Measurements from ENCODE around the gene KLHL14. TPM values are rescaled to one million over a fixed set of nuclear protein-coding genes. Genes with fewer than 3 reads are reported as not detected.

The KLHL14 gene
- total RNA-seq, 2 donors from 2014 or later: not detected

DNA sequence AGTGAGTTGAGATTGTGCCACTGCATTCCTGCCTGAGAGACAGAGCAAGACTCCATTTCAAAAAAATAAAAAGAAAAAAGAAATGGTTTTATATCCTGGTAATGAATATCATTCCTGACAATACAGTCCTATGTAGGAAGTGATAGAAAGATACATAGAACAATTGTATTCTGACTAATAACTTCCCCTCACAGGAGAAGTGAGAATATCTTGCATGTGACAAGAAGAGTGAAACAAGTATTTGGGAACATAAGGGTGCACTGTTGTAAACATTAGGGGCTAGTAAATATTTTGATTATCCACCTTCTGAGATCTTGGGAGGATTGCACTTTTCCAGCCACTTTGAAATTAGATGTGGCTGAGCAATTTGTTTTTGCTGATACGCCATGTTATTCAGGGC, 40.7 kb downstream of the KLHL14 start:
- no peak overlapping the region for H3K4me3 ChIP-seq
- ATAC-seq (no peak), DNase-seq (no peak)
- no peaks in the 10 kb centered on the region for H3K36me3 ChIP-seq (replicated peaks in 1 of 2; ENCODE audit: insufficient read depth in 1 of 2, low read depth in 2 of 2)
- intact Hi-C loops (cut with DNase I): no loop called here
- no peaks in the 10 kb centered on the region for H3K4me1 ChIP-seq
- H3K27ac ChIP-seq: no peak overlapping the region
- no peaks in the 10 kb centered on the region for H3K27me3 ChIP-seq
- H3K9me3 ChIP-seq: no peaks in the 10 kb centered on the region
- 94 to 100% methylated on average over 1 of the region's 1 CpG for WGBS, 2 donors
- no peak for TF ChIP-seq CTCF (IDR thresholded peaks at IDR 0.05)
- TF ChIP-seq POLR2A (IDR thresholded peaks at IDR 0.05): no peak

DNA sequence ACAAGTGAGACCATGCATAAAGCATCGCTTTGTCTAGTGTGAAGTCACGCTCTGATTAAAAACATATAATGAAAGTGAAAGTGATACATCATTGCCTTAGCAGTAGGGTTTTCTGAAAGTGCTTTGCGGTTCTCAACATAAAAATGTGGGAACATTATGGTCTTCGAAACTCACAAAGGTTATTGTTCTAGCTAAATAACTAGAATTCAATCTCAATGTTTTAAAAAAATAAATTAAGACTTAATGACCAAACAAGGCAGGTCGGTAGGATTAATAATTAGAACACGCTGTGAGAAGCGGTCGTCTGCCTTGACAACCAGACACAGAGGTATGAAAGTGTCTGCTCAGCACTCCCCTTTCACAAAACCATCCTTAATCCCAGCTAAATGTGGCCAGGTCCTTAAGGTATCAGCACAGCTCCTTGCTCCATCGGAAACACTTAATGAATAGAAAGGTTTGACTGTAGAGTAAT, 42.2 kb downstream of the KLHL14 start:
- ATAC-seq: peak; percentile 70
- no peak for DNase-seq

GRCh38 chr18:32730068-32730467, 42.8 kb downstream of the KLHL14 start:
- H3K9me3 ChIP-seq: no peaks in the 10 kb centered on the region
- ATAC-seq: no peak
- peak overlapping the region in 1 of 2 donors; percentile 17 for H3K4me3 ChIP-seq
- DNase-seq: no peak
- no peaks in the 10 kb centered on the region for H3K4me1 ChIP-seq
- 8 to 17% methylated on average over 2 of the region's 2 CpGs for WGBS, 2 donors
- no peaks in the 10 kb centered on the region for H3K27me3 ChIP-seq
- H3K27ac ChIP-seq: no peak overlapping the region
- intact Hi-C loops (cut with DNase I): no loop called here
- TF ChIP-seq CTCF (IDR thresholded peaks at IDR 0.05) (no peak), POLR2A (IDR thresholded peaks at IDR 0.05) (no peak)
- H3K36me3 ChIP-seq (replicated peaks in 1 of 2; ENCODE audit: insufficient read depth in 1 of 2, low read depth in 2 of 2): no peaks in the 10 kb centered on the region

More for the DNA sequence above, 42.2 kb downstream of the KLHL14 start:
- Histone ChIP-seq H3K27me3 (no peaks in the 10 kb centered on the region), H3K4me3 (peak overlapping the region in 1 of 2 donors; percentile 17), H3K4me1 (no peaks in the 10 kb centered on the region), H3K27ac (no peak overlapping the region), H3K36me3 (replicated peaks in 1 of 2; ENCODE audit: insufficient read depth in 1 of 2, low read depth in 2 of 2) (no peaks in the 10 kb centered on the region), H3K9me3 (no peaks in the 10 kb centered on the region)
- TF ChIP-seq CTCF (IDR thresholded peaks at IDR 0.05) (no peak), POLR2A (IDR thresholded peaks at IDR 0.05) (no peak)
- 20 to 28% methylated on average over 9 of the region's 9 CpGs for WGBS, 2 donors
- intact Hi-C loops (cut with DNase I): no loop called here

DNA sequence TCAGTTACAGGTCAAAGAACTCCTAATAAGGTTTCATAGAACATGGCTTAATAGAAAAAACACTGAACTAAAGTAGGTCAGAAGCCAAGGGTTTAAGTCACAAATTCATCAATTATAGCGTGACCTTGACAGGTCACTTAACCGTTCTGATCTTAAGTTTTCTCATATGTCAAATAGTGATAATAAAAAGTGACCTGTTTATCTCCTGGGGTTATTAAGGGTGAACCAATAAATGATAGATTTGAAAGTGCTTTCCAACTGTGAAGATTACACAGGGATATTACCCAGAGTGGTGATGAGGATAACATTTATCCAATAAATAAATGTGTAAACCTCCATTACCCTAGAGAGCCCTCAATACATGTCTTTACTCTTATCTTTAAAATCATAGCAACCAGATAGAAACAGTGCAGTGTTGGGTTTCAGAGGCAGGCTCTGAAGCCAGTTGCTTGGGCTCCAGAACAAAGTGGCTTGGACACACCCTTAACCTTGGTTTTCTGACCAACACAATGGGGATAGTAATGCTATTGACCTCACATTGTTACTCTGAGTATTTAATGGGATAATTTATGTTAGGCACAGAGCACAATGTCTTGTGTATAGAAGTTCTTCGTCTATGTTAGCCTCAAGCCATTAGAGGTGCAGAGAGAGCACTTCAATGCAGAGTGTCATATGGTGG, 48.6 kb downstream of the KLHL14 start:
- Histone ChIP-seq H3K9me3 (no peaks in the 10 kb centered on the region), H3K27me3 (no peaks in the 10 kb centered on the region), H3K4me1 (no peaks in the 10 kb centered on the region), H3K36me3 (replicated peaks in 1 of 2; ENCODE audit: insufficient read depth in 1 of 2, low read depth in 2 of 2) (no peaks in the 10 kb centered on the region), H3K27ac (no peak overlapping the region), H3K4me3 (no peak overlapping the region)
- 33 to 46% methylated on average over 3 of the region's 3 CpGs for WGBS, 2 donors
- ATAC-seq (no peak), DNase-seq (no peak)
- TF ChIP-seq POLR2A (IDR thresholded peaks at IDR 0.05) (no peak), CTCF (IDR thresholded peaks at IDR 0.05) (no peak)
- intact Hi-C loops (cut with DNase I): loop anchor here (10.0 kb wide), 1 partner anchor 61 kb away; no protein-coding TSS in a partner anchor

DNA sequence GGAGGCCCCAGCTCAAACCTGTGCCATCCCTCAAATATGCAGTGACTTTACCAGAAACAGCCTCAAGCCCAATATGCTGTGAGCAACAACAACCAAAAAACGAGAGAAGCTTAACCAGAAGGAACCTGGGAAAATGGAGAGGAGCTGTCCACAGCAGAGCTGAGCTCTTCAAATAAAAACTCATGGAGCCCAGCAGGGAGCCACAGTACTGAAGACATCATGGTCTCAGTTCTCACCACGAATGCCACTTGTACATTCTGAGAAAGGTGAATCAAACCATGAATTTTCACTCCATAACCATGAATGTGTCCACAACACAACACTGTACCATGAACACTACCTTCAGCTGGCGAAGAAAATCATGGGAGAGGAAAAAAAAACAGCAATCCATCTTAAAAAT, 50.5 kb downstream of the KLHL14 start:
- Histone ChIP-seq H3K9me3 (no peaks in the 10 kb centered on the region), H3K36me3 (replicated peaks in 1 of 2; ENCODE audit: insufficient read depth in 1 of 2, low read depth in 2 of 2) (no peaks in the 10 kb centered on the region), H3K4me3 (no peak overlapping the region), H3K4me1 (no peaks in the 10 kb centered on the region), H3K27ac (no peak overlapping the region), H3K27me3 (no peaks in the 10 kb centered on the region)
- 50 to 67% methylated on average over 3 of the region's 3 CpGs for WGBS, 2 donors
- no peak for DNase-seq
- intact Hi-C loops (cut with DNase I): loop anchor here (10.0 kb wide), 1 partner anchor 63 kb away; no protein-coding TSS in a partner anchor
- TF ChIP-seq POLR2A (IDR thresholded peaks at IDR 0.05): no peak
- TF ChIP-seq CTCF (IDR thresholded peaks at IDR 0.05): no peak
- ATAC-seq: no peak

Data from body of pancreas (tissue), 4 donors.